H1 (cell line): Measurements from ENCODE around the gene CROCC2. TPM values are rescaled to one million over a fixed set of nuclear protein-coding genes. Genes with fewer than 3 reads are reported as not detected.

Source experiments
- CTCF ChIA-PET: fragments of 300-600 bp; sonication (Branson Sonifier 250); formaldehyde crosslinking; loops from one replicate; lab custom pipeline; 2021; ENCODE audit not compliant: partially characterized antibody; lab: Charles Lee
- POLR2A ChIA-PET: fragments of 300-600 bp; sonication (Branson Sonifier 250); formaldehyde crosslinking; loops from one replicate; lab custom pipeline; 2021; ENCODE audit warnings: inconsistent platforms; ENCODE audit not compliant: partially characterized antibody; lab: Charles Lee
- DNase-seq, 2 experiments: peaks; one replicate each; pipeline versions ENCODE4 v3.0.0 to v3.0.0-alpha.2; 2010 to 2022; ENCODE audit warnings: low spot score in 2 of 2, low read depth in 1 of 2, mixed read lengths in 1 of 2
- FAIRE-seq: peaks from 2 replicates; lab custom pipeline; 2011; peaks lifted over from hg19 to GRCh38; lab: Jason Lieb, UNC
- H2AFZ ChIP-seq: 2 replicates; pipeline ENCODE4 v1.8.1; 2012; ENCODE audit warnings: low read length, inconsistent platforms
- H2AK5ac ChIP-seq: 2 replicates; pipeline ENCODE4 v1.6.1; 2013; ENCODE audit warnings: low read depth, low read length
- H2BK120ac ChIP-seq: replicated peaks from 2 replicates; pipeline ENCODE3; 2013; ENCODE audit warnings: low read depth, low read length, inconsistent platforms
- H2BK12ac ChIP-seq: 2 replicates; pipeline ENCODE4 v1.6.1; 2013; ENCODE audit warnings: low read depth, low read length
- H2BK15ac ChIP-seq: 2 replicates; pipeline ENCODE4 v1.6.1; 2013; ENCODE audit warnings: low read length
- H2BK20ac ChIP-seq: 2 replicates; pipeline ENCODE4 v1.6.1; 2013; ENCODE audit warnings: low read length
- H2BK5ac ChIP-seq: 2 replicates; pipeline ENCODE4 v1.6.1; 2013; ENCODE audit warnings: low read depth, low read length
- H3K14ac ChIP-seq: 2 replicates; pipeline ENCODE4 v1.6.1; 2013; ENCODE audit warnings: inconsistent platforms; ENCODE audit not compliant: insufficient read length
- H3K18ac ChIP-seq: 2 replicates; pipeline ENCODE4 v1.6.1; 2013; ENCODE audit warnings: low read length; ENCODE audit errors: extremely low read depth
- H3K23ac ChIP-seq: 2 replicates; pipeline ENCODE4 v1.6.1; 2013; ENCODE audit warnings: inconsistent platforms; ENCODE audit not compliant: insufficient read length
- H3K23me2 ChIP-seq: 2 replicates; pipeline ENCODE4 v1.6.1; 2013; ENCODE audit warnings: low read depth, low read length
- H3K27ac ChIP-seq: 2 replicates; pipeline ENCODE4 v1.6.1; 2011; ENCODE audit warnings: low read depth, low read length, inconsistent platforms
- H3K27me3 ChIP-seq, 4 experiments: replicated peaks in 1 of 4; 1 replicate in 1 of 4; 2 replicates in 3 of 4; pipeline versions ENCODE4 v1.6.1 to v1.8.1; 2011 to 2013; ENCODE audit warnings: low read length in 3 of 4, mild to moderate bottlenecking in 3 of 4, inconsistent platforms in 2 of 4, mixed read lengths in 2 of 4, moderate library complexity in 1 of 4; ENCODE audit not compliant: control insufficient read depth in 3 of 4, insufficient read depth in 3 of 4; ENCODE audit errors: extremely low read depth in 1 of 4
- H3K36me3 ChIP-seq, 4 experiments: 2 replicates each; pipeline versions ENCODE4 v1.6.1 to v1.8.1; 2011 to 2013; ENCODE audit warnings: mild to moderate bottlenecking in 4 of 4, low read length in 3 of 4, moderate library complexity in 2 of 4, control low read depth in 1 of 4, inconsistent platforms in 1 of 4; ENCODE audit not compliant: insufficient read depth in 4 of 4, control insufficient read depth in 2 of 4
- H3K4ac ChIP-seq: replicated peaks from 2 replicates; pipeline ENCODE3; 2013; ENCODE audit warnings: low read length, low read depth, mixed read lengths, inconsistent platforms; ENCODE audit not compliant: insufficient read length
- H3K4me1 ChIP-seq, 4 experiments: replicated peaks in 1 of 4; 1 replicate in 1 of 4; 2 replicates in 3 of 4; pipeline versions ENCODE4 v1.6.1 to v1.8.1; 2011 to 2013; ENCODE audit warnings: low read length in 3 of 4, inconsistent platforms in 2 of 4, mixed read lengths in 1 of 4; ENCODE audit not compliant: insufficient read depth in 4 of 4, control insufficient read depth in 3 of 4
- H3K4me2 ChIP-seq, 2 experiments: 2 replicates each; pipeline versions ENCODE4 v1.6.1 to v1.8.1; 2011 to 2013; ENCODE audit warnings: low read depth in 2 of 2, low read length in 2 of 2, control low read depth in 1 of 2, inconsistent platforms in 1 of 2, mild to moderate bottlenecking in 1 of 2; ENCODE audit not compliant: insufficient read depth in 1 of 2
- H3K4me3 ChIP-seq, 4 experiments: fragments of 200-600, 300-600 bp in 1 of 4; sonication (generic), shearing (Covaris generic), sonication (Bioruptor Twin) in 1 of 4; 2 replicates each; pipeline versions ENCODE4 v1.5.1 to v1.8.1; 2011 to 2016; ENCODE audit warnings: low read length in 4 of 4, low read depth in 3 of 4, control low read depth in 2 of 4, inconsistent platforms in 2 of 4, mild to moderate bottlenecking in 2 of 4, mixed read lengths in 1 of 4, moderate library complexity in 1 of 4; ENCODE audit not compliant: insufficient read depth in 2 of 4; ENCODE audit errors: extremely low read depth in 1 of 4
- H3K56ac ChIP-seq: replicated peaks from 2 replicates; pipeline ENCODE3; 2013; ENCODE audit warnings: low read depth, mild to moderate bottlenecking, mixed read lengths, low read length, inconsistent platforms; ENCODE audit not compliant: insufficient read length
- H3K79me1 ChIP-seq: 2 replicates; pipeline ENCODE4 v1.6.1; 2013; ENCODE audit warnings: low read depth, low read length, control low read depth
- H3K79me2 ChIP-seq, 2 experiments: 2 replicates each; pipeline versions ENCODE4 v1.6.1 to v1.8.1; 2012 to 2013; ENCODE audit warnings: low read length in 2 of 2, mild to moderate bottlenecking in 2 of 2, inconsistent platforms in 1 of 2; ENCODE audit not compliant: insufficient read depth in 2 of 2, control insufficient read depth in 1 of 2
- H3K9ac ChIP-seq, 4 experiments: replicated peaks in 1 of 4; 1 replicate in 1 of 4; 2 replicates in 3 of 4; pipeline versions ENCODE4 v1.6.1 to v1.8.1; 2011 to 2013; ENCODE audit warnings: low read depth in 3 of 4, low read length in 3 of 4, control low read depth in 2 of 4, mild to moderate bottlenecking in 2 of 4, moderate library complexity in 2 of 4, inconsistent platforms in 1 of 4; ENCODE audit errors: extremely low read depth in 1 of 4
- H3K9me3 ChIP-seq, 2 experiments: 2 replicates each; pipeline versions ENCODE4 v1.6.1 to v1.8.1; 2012 to 2013; ENCODE audit warnings: mild to moderate bottlenecking in 2 of 2, moderate library complexity in 2 of 2, control low read depth in 1 of 2, inconsistent platforms in 1 of 2, low read depth in 1 of 2, low read length in 1 of 2, mixed read lengths in 1 of 2; ENCODE audit not compliant: insufficient read depth in 2 of 2
- H4K20me1 ChIP-seq, 2 experiments: replicated peaks in 1 of 2; 2 replicates each; pipeline versions ENCODE3 to v1.8.1; 2011 to 2013; ENCODE audit warnings: inconsistent platforms in 2 of 2, low read length in 2 of 2, mild to moderate bottlenecking in 1 of 2; ENCODE audit not compliant: insufficient read depth in 2 of 2, control insufficient read depth in 1 of 2
- H4K5ac ChIP-seq: 2 replicates; pipeline ENCODE4 v1.6.1; 2013; ENCODE audit warnings: low read length, low read depth, mixed read lengths, inconsistent platforms; ENCODE audit not compliant: insufficient read length
- H4K8ac ChIP-seq: 2 replicates; pipeline ENCODE4 v1.8.0; 2013; ENCODE audit warnings: mild to moderate bottlenecking, moderate library complexity, low read length, inconsistent platforms; ENCODE audit not compliant: insufficient read depth; ENCODE audit errors: extremely low read depth
- H4K91ac ChIP-seq: replicated peaks from 2 replicates; pipeline ENCODE3; 2013; ENCODE audit warnings: low read length, mixed read lengths, inconsistent platforms; ENCODE audit not compliant: insufficient read length
- BRCA1 ChIP-seq: IDR thresholded peaks from 2 replicates; pipeline ENCODE4 v1.6.1; 2012; ENCODE audit warnings: low read depth, low read length, improper control_type of control experiment
- CHD2 ChIP-seq: IDR thresholded peaks from 2 replicates; pipeline ENCODE4 v1.6.1; 2012; ENCODE audit warnings: low read length, improper control_type of control experiment
- CTCF ChIP-seq, 3 experiments: IDR thresholded peaks; 1 replicate in 2 of 3; 2 replicates in 1 of 3; pipeline versions ENCODE4 v1.5.1 to v1.6.1; 2011; ENCODE audit warnings: low read length in 3 of 3, mild to moderate bottlenecking in 3 of 3, inconsistent platforms in 2 of 3, low read depth in 1 of 3, moderate library complexity in 1 of 3; ENCODE audit not compliant: insufficient read depth in 1 of 3; ENCODE audit errors: control extremely low read depth in 1 of 3
- RAD21 ChIP-seq, 2 experiments: IDR thresholded peaks in 1 of 2; conservative IDR thresholded peaks in 1 of 2; 2 replicates each; pipeline ENCODE4 v1.6.1; 2011; ENCODE audit warnings: low read depth in 2 of 2, low read length in 2 of 2, improper control_type of control experiment in 1 of 2, inconsistent platforms in 1 of 2, mild to moderate bottlenecking in 1 of 2, moderate library complexity in 1 of 2
- TAF1 ChIP-seq: IDR thresholded peaks from 2 replicates; pipeline ENCODE4 v1.6.1; 2011; ENCODE audit warnings: mild to moderate bottlenecking, low read depth, low read length
- WGBS, 2 experiments: shearing (Covaris generic) in 1 of 2; methylation state at CpG; one replicate each; pipeline versions ENCODE4 v1.1.6 to v1.1.7; 2013 to 2015; ENCODE audit warnings: low lambda C conversion rate in 2 of 2, mixed read lengths in 2 of 2, inconsistent platforms in 1 of 2, low coverage in 1 of 2, missing lambda C conversion rate in 1 of 2; ENCODE audit not compliant: insufficient replicate concordance in 2 of 2, insufficient coverage in 1 of 2, insufficient read length in 1 of 2; ENCODE audit errors: extremely low coverage in 1 of 2, missing lambda C conversion rate in 1 of 2; 5-methylcytosine and 5-hydroxymethylcytosine counted together
- polyA plus RNA-seq, 7 experiments: library from polyadenylated mRNA; depleted of rRNA in 3 of 7; stranded (reverse) in 5 of 7; unstranded in 2 of 7; fragments of >200 nt in 5 of 7; fragments of 200-250 nt in 2 of 7; gene quantifications; 1 replicate in 5 of 7; 2 replicates in 1 of 7; 4 replicates in 1 of 7; pipeline versions ENCODE4 v1.2.1 to v1.2.3, GENCODE V29; 2011 to 2013; ENCODE audit warnings: missing spikeins in 2 of 7, mixed read lengths in 2 of 7
- total RNA-seq: library from RNA; stranded (reverse); fragmentation: NEBNext Ultra II Directional; extraction: Animal tissue kit (Norgen Biotek cat#: 25700); gene quantifications from 2 replicates; pipeline ENCODE4 v1.2.1, GENCODE V29; 2021

CROCC2 gene
- total and polyA plus RNA-seq, 2 of the 8 experiments (the other 6 are each of a cell fraction or from before 2014, with no cell fraction given) = not detected

GRCh38 chr2:240888130-240888889 is 17.8 kb upstream of the CROCC2 start:
- H4K8ac ChIP-seq = no peak overlapping the region
- WGBS, 2 experiments = 87% methylated on average over 27 of the region's 37 CpGs; no CpG with 5 or more reads in 1 of the 2 experiments
- H2BK5ac ChIP-seq = no peak overlapping the region
- no peak overlapping the region for H3K4ac ChIP-seq
- H3K23me2 ChIP-seq = no peaks in the 10 kb centered on the region
- H2BK15ac ChIP-seq = no peak overlapping the region
- no peaks in the 10 kb centered on the region for H4K20me1 ChIP-seq
- no peak overlapping the region for H2BK20ac ChIP-seq
- H2BK12ac ChIP-seq = no peak overlapping the region
- no peaks in the 10 kb centered on the region for H3K9me3 ChIP-seq
- no peaks in the 10 kb centered on the region for H3K36me3 ChIP-seq
- TF ChIP-seq RAD21 (IDR thresholded peaks at IDR 0.05 in 1 of 2, conservative IDR thresholded peaks at IDR 0.05 in 1 of 2; ENCODE audit: low read depth in 2 of 2, low read length in 2 of 2) (peak in 1 of 2 experiments; percentile 8; a peak in 1 of 4 replicates), CTCF (IDR thresholded peaks at IDR 0.05; ENCODE audit: control extremely low read depth in 1 of 3, insufficient read depth in 1 of 3, low read depth in 1 of 3, low read length in 3 of 3) (peak in 2 of 3 experiments; percentile 15 to 34; a peak in 3 of 4 replicates), BRCA1 (no peak), CHD2 (no peak), TAF1 (no peak)
- H3K27ac ChIP-seq = no peak overlapping the region
- H3K27me3 ChIP-seq = no peaks in the 10 kb centered on the region
- peaks cover 0 to under 1% (median 0%) of the 10 kb centered on the region in 4 experiments; a peak in 2 of 7 replicates for H3K4me1 ChIP-seq
- no peak overlapping the region for H3K4me3 ChIP-seq
- no peak overlapping the region for H2AFZ ChIP-seq
- H3K79me1 ChIP-seq = no peaks in the 10 kb centered on the region
- ChIA-PET POLR2A (no interaction called here), CTCF (interaction anchor here (1.1 to 4.4 kb wide), 4 partner anchors 12 to 65 kb away, joined by 3 to 26 read pairs (median 3); no protein-coding TSS in a partner anchor)
- H4K5ac ChIP-seq = no peak overlapping the region
- H2AK5ac ChIP-seq = no peak overlapping the region
- H3K14ac ChIP-seq = no peak overlapping the region
- FAIRE-seq (no peak), DNase-seq (no peak)
- no peak overlapping the region for H3K23ac ChIP-seq
- no peak overlapping the region for H4K91ac ChIP-seq
- H3K79me2 ChIP-seq = no peaks in the 10 kb centered on the region
- H3K56ac ChIP-seq = no peak overlapping the region
- no peak overlapping the region for H3K4me2 ChIP-seq
- H3K18ac ChIP-seq = no peak overlapping the region
- no peak overlapping the region for H3K9ac ChIP-seq
- H2BK120ac ChIP-seq = no peak overlapping the region
